GM11168 (cell line): ENCODE data around the gene WIZ.
"Not testable (repeated sequence)": the region's sequence is repeated elsewhere in the genome, so short reads cannot be mapped to it uniquely, and the experiment has no call there.

Experiments
- in situ Hi-C: fragments of 300-500 bp; cut with MboI; formaldehyde crosslinking; loops from one replicate; pipeline ENCODE4 v1.12.0; 2022; ENCODE audit warnings: low sequenced_read_pairs; ENCODE audit not compliant: unreplicated experiment

Gene WIZ

DNA sequence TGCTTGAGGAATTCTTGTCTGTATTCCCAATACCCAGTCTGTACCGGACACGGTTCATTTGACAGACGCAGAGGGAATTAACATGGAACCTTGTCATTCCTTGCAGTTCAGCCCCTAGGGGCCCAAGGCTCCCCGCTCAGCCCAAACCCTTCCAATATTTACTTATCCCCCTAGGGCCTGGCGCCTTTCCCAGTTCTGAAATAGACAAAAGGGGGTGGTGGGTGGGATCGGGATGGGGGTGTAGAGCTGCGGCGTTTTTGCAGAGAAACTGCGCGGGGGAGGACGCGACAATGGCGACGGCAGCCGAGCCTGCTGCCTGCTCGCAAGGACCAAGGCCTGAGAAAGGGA lies 31.6 kb downstream of the WIZ start:
- in situ Hi-C loops, result loop anchor here (5.0 kb wide), 1 partner anchor 134 kb away; no protein-coding TSS in a partner anchor

DNA sequence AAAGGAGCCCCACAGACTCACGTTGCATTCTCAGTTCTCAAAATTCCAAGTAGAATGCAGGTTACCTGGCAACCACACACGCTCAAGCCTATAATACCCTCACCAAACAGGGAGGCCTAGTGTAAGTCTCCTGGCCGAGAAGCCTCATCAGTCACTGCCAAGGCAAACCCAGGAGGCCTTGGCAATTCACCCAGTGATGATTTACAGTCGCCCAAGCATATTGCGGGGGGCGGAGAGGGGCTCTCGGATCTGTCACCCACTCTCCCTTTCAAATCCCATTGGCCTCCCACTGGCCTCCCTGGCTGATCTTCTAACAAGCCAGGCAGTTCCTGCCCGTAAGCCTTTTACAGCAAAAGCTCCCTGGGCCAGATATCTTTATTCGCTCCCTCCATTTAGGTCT lies 32.1 kb downstream of the WIZ start:
- in situ Hi-C loops, result loop anchor here (5.0 kb wide), 1 partner anchor 135 kb away; no protein-coding TSS in a partner anchor

DNA sequence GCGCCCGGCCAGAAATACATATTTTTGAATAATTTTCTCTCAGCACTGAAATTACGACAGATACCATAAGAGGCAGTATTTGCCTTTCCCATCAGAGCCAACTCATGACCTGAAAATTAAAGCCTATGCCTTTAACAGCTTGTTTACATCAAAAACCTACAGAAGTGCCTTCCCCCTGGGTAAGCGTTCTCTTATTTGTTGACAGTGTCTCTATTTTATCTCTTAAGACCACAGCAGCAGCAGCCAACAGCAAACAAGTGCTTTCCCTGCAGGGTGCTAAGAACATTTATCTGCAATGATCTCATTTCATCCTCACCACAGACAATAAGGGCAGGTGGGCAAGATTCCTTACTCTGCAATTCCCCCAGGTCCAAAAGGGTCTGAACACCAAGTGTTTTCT lies 36.9 kb downstream of the WIZ start:
- in situ Hi-C loops, result no loop called here

DNA sequence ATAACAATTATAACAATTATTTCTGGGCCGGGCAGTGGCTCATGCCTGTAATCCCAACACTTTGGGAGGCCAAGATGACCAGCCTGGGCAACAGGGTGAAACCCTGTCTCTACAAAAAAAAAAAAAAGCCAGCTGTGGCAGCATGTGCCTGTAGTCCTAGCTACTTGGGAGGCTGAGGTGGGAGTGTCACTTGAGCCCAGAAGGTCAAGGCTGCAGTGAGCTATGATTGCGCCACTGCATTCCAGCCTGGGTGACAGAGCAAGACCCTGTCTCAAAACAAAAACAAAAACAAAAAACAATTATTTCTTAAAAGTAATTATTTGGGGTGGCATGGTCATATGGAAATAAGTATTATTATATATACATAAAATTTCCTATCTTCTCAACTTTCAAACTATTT lies 38.4 kb downstream of the WIZ start:
- in situ Hi-C loops, result not testable (repeated sequence)

DNA sequence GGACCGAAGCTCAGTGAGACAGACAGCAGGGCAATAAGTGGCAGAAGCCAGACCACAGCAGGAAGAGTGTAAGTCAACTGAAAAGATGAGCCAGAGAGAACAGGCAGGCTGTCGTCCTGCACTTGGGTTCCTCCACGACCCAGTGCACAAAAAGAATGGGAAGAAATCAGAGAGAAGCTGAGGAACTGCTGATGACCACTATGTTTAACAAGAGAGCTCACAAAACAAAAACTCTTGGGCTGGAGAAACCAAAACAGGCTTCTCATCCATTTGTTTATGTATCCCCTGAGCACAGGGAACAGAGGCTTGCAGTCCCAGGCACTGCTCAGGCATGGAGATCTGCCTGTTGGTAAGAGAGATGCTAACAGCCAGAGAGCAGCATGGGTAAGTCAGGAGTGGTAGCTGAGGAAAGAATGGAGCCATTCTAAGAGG lies 45.0 kb downstream of the WIZ start:
- in situ Hi-C loops, result no loop called here

DNA sequence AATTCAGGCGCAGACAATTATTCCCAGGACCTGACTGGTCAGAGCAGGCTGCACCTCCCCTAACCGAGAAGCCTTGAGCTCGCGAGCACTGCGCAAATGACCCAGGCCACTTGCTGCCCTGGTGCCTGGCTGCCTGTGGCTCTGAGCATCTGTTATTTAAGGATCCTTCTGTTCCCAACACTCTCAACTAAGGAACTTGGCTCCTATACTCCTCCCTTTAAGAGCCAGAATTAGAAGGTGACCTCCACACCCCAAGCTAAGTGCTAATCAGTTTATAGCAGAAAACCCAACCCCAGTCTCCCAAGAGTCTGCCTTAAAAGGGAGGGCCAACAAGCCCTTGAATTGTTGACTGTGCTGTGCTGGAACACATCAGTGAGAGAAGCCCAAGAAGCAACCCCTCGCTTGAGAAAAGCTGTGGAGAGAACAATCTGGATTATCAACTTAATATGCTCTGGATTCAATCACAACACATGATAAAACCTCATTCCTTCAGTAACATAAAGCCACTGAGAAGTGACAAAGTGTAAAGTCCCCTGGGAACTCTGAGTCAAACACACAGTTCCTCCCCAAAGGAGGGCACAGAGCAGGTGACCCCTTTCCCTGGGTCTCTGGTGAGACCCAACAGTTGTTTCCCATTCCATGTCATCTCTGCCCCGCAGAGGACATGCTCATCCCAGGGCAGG lies 45.5 kb downstream of the WIZ start:
- in situ Hi-C loops, result no loop called here

DNA sequence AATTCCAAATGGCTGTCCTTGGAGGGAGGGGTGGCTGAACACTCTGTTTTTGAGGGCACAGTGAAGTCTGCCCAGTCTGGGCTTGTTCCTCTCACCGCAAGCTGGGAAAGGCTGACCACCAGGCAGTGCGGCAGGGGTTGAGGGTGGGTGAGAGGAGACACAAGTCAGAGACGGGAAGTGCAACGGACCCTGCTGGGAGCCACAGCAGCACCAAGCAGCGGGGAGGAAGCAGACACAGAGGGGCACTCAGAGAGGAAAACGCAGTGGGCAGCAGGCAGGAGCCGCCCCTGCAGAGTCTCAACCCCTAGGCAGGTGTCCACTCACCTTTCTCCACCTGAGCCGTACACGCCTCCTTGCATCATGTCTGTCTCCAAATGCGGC lies 46.6 kb downstream of the WIZ start:
- in situ Hi-C loops, result no loop called here

DNA sequence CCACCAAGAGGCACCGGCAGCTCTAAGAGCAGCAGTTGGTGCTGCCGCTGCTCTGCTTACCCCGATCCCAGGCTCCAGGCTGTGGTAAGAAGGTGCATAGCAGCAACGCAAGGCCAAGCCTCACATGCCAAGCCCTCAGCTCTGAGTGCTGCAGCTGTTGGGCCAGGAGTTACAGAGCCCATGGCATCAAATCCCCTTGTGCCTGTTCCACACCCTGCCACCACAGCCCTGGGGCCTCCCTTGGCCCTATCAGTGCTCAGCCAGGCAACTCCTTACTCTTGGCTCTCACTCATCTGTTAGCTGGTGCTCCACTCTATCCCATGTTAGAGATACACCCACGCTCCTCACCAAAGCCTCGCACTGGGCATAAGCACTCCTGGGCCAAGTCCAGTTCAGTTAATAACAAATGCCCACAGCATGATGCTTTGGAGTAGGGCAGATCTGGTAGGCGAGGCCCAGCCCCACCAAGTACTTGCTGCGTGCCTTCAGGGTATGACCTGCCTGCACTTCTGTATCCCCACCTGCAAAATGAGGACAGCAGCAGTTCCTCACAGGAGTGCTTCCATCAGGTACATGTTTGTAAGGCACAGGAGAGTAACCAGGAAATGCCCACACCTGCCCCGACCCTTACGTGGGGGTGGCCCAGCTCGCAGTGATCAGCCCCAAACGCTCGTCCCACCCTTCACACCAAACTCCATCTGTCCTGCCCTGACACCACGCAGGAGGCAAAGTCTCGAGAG lies 47.2 kb downstream of the WIZ start:
- in situ Hi-C loops, result no loop called here

DNA sequence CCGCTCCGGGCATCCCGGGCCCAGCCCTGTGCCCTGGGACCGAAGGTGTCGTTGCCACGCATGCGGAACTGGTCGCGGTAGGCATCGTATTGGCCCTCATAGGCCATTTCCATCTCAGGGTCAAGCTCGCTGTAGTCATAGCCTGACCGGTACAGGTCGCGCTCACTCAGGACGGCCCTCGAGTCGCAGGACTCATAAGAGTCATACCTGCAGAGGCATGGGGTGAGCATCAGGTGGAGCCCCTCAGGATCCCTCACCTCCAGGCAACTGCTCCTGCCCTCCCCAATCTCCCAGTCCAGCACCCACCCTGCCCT lies 48.4 kb downstream of the WIZ start:
- in situ Hi-C loops, result no loop called here

DNA sequence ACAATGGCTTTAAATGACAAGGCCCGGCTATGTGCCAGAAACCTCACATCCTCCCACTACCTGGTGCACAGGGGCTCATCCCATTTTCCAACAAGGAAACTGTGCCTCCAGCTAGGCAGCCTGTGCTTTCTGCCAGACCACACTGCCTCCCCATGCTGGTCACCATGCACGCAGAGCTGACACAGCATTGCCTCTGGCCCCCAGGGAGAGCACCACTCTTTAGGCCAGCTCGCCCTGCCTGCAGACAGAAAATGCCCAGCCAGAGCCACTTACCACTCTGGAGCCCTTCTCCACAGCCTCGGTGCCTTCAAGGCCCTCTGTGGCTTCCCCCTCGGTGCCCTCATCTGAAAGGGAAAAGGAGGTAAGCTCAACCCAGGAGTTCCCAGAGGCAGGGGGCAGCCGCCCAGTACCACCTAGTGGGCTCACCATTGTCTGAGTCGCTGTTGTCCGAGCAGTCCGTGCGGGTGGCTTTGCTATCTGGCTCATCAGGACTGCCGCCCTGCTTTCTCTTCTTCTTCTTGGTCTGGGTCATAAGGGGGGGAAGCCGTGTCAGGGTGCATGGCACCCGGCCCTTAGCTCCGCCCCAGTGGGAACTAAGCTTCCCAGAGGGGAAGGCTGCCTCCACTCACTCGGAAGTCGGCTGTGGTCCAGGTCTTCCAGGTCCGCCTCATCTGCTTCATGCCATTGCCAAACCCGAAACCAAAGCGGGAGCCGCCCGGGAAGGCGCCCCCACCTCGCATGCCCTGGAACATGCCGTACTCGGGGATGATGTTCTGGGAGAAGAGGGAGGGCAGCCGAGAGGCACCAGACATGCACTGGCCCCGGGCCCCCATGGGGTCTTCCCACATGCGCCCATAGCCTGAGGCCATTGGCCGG lies 49.0 kb downstream of the WIZ start:
- in situ Hi-C loops, result no loop called here

DNA sequence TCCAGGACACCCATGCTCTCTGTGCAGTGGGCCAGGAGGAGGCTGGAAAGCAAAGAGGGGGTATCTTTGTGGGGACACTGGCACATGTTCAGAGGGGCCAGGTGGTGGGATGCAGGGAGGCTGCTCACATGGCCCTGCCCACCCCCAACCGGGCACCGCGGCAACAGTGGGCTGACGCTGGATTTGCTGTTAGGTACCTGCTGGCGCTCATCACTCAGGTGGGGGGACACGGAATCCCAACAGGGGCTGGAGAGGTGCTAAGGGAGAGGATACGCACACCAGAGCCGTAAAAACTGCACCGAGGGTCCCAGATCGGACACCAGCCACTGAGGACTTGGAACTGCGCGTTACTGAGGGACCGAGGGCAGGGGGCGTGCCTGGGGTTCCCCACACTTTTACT lies 50.1 kb downstream of the WIZ start:
- in situ Hi-C loops, result no loop called here

DNA sequence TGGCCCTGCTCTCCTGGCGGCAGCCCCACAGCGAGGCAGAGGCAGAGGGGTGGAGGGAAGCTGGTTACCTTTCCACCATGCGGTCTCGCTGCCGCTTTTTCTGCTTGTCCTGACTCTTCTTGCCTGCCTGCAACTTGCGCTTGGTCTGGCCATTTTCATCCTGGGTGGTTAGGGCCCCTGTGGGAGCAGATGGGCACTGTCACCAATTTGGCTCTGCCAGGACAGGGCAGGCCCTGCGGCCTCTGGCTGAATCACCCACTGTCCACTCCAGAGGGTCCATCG lies 50.6 kb downstream of the WIZ start:
- in situ Hi-C loops, result no loop called here

DNA sequence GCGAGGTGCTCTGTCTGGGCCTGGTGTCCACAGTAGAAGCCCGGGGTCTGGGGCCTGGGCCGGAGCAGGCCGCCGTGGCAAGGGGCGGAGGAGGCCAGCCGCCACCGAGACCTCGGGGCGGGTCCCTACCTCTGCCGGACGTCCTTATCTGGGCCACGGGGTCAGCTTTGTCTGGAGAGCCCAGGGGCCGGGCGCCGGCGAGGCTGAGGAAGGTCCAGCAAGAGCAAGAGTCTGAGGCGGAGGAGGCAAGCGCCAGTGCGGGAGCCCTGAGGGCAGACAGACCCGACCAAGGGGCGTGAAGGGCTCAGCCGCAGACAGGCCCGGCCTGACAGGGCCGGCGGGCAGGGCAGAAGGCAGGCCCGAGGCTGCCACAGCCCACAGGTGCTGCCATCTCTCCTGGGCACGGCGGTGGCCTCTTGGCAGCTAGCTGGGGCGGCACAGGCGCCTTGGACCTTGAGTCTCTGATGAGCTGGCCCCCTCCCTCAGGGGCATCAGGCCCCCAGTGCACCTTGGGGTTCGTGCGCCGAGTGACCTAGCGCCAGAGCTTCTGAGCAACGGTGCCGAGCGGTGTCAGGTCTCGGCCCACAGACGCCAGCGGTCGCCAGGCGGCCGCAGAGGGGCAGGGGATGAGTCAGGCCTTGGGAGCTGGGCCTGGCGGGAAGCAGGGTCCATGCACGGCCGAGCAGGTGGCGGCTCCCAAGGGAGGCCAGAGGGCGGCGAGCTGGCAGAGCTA lies 51.1 kb downstream of the WIZ start:
- in situ Hi-C loops, result no loop called here

DNA sequence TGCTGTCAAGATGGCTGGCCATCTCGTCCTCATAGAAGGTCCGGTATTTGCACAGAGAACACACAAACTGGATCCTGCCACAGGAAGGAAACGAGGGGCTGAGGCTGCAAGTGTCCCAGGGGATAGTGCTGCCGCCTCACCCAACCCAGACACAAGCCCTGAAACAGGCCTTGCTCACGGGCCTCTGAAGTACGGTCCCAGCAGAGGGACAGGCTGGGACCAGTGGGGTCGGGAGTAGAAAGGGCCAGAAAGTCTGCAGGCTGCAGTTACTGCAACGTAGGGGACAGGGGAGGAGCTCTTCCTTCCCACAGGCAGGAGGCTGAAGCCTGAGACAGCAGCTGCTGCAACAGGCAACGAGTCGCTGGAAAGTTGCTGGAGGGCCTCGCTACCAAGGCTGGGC lies 52.0 kb downstream of the WIZ start:
- in situ Hi-C loops, result no loop called here

DNA sequence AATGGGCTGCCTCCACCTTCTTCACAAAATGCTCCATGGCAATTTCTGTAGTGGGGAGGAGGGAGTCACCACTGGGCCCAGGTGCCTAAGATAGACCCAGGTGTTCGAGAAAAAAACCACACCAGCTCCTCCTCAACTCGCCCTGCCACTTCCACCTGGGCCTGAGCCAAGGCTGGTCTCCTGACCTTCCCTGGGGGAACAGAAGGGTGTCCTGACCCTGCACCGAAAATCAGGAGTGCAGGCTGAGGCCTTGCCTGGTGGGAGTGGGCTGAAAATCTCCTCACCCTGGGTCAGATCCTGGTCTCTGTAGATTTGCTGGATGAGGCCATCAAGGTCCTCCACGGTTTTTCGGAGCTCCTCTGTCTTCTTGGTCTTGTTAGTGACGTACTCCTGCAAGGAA lies 52.5 kb downstream of the WIZ start:
- in situ Hi-C loops, result no loop called here

DNA sequence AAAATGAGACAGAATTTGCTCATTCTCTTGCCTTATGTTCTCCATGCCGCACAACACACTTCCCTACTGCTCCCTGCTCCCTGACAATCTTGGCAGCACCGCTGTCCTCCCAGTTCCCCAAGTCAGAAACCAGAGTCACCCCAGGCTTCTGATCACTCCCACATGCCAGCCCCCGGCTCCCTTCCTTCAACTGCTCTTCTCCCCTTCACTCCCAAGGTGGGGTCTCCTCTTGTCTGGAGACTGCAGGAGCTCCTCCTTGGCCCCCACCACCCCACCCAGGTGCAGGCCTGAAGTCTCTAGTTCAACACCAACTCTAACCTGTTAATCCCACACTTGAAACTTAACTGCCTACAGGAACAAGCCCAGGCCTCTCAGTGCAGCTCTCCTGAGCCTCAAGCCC lies 53.3 kb downstream of the WIZ start:
- in situ Hi-C loops, result no loop called here

DNA sequence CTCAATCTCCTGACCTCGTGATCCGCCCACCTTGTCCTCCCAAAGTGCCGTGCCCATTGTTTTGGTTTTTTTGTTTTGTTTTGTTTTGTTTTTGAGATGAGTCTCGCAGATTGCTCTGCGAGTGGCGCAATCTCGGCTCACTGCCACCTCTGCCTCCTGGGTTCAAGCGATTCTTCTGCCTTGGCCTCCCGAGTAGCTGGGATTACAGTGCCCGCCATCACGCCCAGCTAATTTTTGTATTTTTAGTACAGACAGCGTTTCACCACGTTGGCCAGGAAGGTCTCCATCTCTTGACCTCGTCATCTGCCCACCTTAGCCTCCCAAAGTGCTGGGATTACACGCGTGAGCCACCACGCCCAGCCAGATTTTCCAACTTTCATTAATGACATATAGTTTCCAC lies 54.5 kb downstream of the WIZ start:
- in situ Hi-C loops, result not testable (repeated sequence)

DNA sequence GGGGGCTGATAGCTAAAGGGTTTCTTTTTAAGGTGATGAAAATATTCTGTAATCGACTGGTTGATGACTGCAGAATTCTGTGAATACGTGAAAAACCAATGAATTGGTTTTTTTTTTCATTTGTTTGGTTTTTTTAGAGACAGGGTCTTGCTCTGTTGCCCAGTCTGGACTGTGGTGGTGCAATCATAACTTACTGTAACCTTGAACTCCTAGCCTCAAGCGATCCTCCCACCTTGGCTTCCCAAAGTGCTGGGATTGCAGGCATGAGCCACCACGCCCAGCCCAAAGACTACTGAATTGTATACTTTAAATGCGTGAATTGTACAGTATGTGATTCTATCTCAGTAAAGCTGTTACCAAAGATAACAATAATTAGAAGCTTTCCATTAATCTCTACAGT lies 55.3 kb downstream of the WIZ start:
- in situ Hi-C loops, result no loop called here

DNA sequence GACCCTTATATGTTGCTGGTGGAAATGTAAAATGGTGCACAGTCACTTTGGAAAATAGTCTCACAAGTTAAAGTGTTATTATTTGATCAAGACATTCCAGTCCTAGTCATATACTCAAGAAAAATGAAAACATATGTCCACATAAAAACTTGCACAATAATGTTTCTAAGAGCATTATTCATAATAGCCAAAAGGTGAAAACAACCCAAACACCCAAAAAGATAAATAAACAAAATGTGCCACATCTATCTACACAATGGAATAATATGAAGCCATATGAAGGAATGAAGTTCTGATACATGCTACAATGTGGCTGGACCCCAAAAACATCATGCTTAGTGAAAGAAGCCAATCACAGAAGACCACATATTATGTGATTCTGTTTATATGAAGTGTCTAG lies 55.8 kb downstream of the WIZ start:
- in situ Hi-C loops, result no loop called here

DNA sequence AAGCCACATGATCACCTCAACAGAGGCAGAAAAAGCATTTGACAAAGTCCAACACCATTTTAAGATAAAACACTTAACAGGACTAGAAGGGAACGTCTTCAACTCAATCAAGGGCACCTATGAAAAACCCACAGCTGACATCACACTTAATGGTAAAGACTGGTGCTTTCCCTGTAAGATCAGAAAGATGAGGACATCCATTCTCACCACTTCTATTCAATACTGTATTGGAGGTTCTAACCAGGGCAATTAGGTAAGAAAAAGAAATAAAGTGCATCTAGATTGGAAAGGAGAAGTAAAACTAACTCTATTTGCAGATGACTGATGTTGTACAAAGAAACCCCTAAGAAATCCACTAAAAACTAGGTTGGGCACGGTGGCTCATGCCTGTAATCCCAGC lies 58.9 kb downstream of the WIZ start:
- in situ Hi-C loops, result no loop called here

DNA sequence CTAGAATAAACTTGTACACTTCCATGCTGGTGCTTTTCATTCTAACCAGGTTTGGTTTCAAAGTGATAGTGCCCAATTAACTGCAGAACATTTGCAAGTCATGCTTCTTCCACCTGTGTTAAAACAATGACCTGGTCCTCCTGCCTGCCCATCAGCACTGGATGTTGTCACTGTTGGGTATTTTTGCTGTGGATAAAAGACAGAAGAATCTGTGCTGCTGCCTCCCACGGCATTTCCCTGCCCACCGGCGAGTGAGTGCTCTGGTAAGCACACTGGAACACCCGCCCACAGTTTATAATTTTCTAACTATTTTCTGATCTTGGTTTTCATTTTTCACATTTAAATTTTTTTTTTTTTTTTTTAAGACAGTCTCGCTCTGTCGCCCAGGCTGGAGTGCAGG lies 67.9 kb downstream of the WIZ start:
- in situ Hi-C loops, result no loop called here
